Activated CD4-positive, alpha-beta T cell treated with anti-CD3 and anti-CD28 coated beads, Interleukin-2, amount 10 ng/mL, durations not matched to agents 24 days and 14 days (primary cell): ENCODE data around the gene MTMR1. TPM values are rescaled to one million over a fixed set of nuclear protein-coding genes. Genes with fewer than 3 reads are reported as not detected.

Source experiments
- DNase-seq: peaks from one replicate; pipeline ENCODE4 v3.0.0; 2022
- H3K27ac Mint-ChIP-seq: one replicate; pipeline ENCODE4 v1.8.0; 2022; ENCODE audit warnings: mild to moderate bottlenecking, mixed read lengths
- H3K27me3 Mint-ChIP-seq: one replicate; pipeline ENCODE4 v1.8.0; 2022; ENCODE audit warnings: mixed read lengths
- H3K36me3 Mint-ChIP-seq: one replicate; pipeline ENCODE4 v1.8.0; 2022; ENCODE audit warnings: low read depth, mild to moderate bottlenecking, mixed read lengths
- H3K4me1 Mint-ChIP-seq: one replicate; pipeline ENCODE4 v1.8.0; 2021; ENCODE audit warnings: mixed read lengths
- H3K4me3 Mint-ChIP-seq: one replicate; pipeline ENCODE4 v1.8.0; 2022; ENCODE audit warnings: mild to moderate bottlenecking, moderate library complexity, mixed read lengths
- H3K9me3 Mint-ChIP-seq: one replicate; pipeline ENCODE4 v1.8.0; 2021; ENCODE audit warnings: mixed read lengths
- intact Hi-C: fragments of 100-400 bp; cut with micrococcal nuclease; formaldehyde crosslinking; loops from one replicate; pipeline ENCODE4 v1.15.1; 2023
- total RNA-seq: library from RNA; stranded (reverse); gene quantifications from 2 replicates; pipeline ENCODE4 v1.2.3, GENCODE V29; 2022

Gene MTMR1
- 30.6 and 34.5 TPM in 2 replicates for total RNA-seq

- peak; percentile 82 for DNase-seq
- peak within 1 kb of the TSS; percentile 89 for H3K4me3 Mint-ChIP-seq
- intact Hi-C loops, result loop anchor here (2.0 kb wide), 1 partner anchor 326 kb away; no protein-coding TSS in a partner anchor
- H3K27ac Mint-ChIP-seq, result peak within 1 kb of the TSS; percentile 97
- H3K27me3 Mint-ChIP-seq, result no peaks in the 10 kb centered on the region
- H3K4me1 Mint-ChIP-seq, result peaks cover 62% of the 10 kb centered on the region
- H3K9me3 Mint-ChIP-seq, result peaks cover 6% of the 10 kb centered on the region
- peaks cover 15% of the 10 kb centered on the region for H3K36me3 Mint-ChIP-seq
Observed at GRCh38 chrX:150692831-150693724, at the start of gene MTMR1. MTMR1 (plus strand) TSS chrX:150693396; CDS start chrX:150693531, 135 bp downstream.

GRCh38 chrX:150643958-150644357 lies 49.2 kb upstream of the MTMR1 start:
- no peaks in the 10 kb centered on the region for H3K27me3 Mint-ChIP-seq
- intact Hi-C loops, result no loop called here

GRCh38 chrX:150644422-150644821 lies 48.8 kb upstream of the MTMR1 start:
- H3K9me3 Mint-ChIP-seq, result no peaks in the 10 kb centered on the region
- intact Hi-C loops, result no loop called here
- no peak for DNase-seq
- no peak overlapping the region for H3K27ac Mint-ChIP-seq
- no peaks in the 10 kb centered on the region for H3K27me3 Mint-ChIP-seq
- no peak overlapping the region for H3K4me3 Mint-ChIP-seq
- peaks cover 2% of the 10 kb centered on the region for H3K4me1 Mint-ChIP-seq
- peaks cover 23% of the 10 kb centered on the region for H3K36me3 Mint-ChIP-seq

More at GRCh38 chrX:150643958-150644357, 49.2 kb upstream of the MTMR1 start:
- DNase-seq, result no peak
- H3K4me3 Mint-ChIP-seq, result no peak overlapping the region
- no peaks in the 10 kb centered on the region for H3K4me1 Mint-ChIP-seq
- H3K27ac Mint-ChIP-seq, result no peak overlapping the region
- no peaks in the 10 kb centered on the region for H3K9me3 Mint-ChIP-seq
- H3K36me3 Mint-ChIP-seq, result peaks cover 19% of the 10 kb centered on the region

GRCh38 chrX:150647331-150647730 lies 45.9 kb upstream of the MTMR1 start:
- intact Hi-C loops, result no loop called here
- peaks cover 35% of the 10 kb centered on the region for H3K36me3 Mint-ChIP-seq
- no peaks in the 10 kb centered on the region for H3K27me3 Mint-ChIP-seq
- no peak for DNase-seq
- H3K4me1 Mint-ChIP-seq, result peaks cover 6% of the 10 kb centered on the region
- no peak overlapping the region for H3K4me3 Mint-ChIP-seq
- no peaks in the 10 kb centered on the region for H3K9me3 Mint-ChIP-seq
- H3K27ac Mint-ChIP-seq, result no peak overlapping the region

- Mint-ChIP-seq H3K4me1 (peaks cover 6% of the 10 kb centered on the region), H3K4me3 (no peak overlapping the region), H3K27me3 (no peaks in the 10 kb centered on the region), H3K9me3 (no peaks in the 10 kb centered on the region), H3K27ac (no peak overlapping the region), H3K36me3 (peaks cover 42% of the 10 kb centered on the region)
- intact Hi-C loops, result no loop called here
- DNase-seq, result no peak
Observed at GRCh38 chrX:150648296-150648940, 44.8 kb upstream of the MTMR1 start.

- H3K9me3 Mint-ChIP-seq, result no peaks in the 10 kb centered on the region
- peak overlapping the region; percentile 62 for H3K27ac Mint-ChIP-seq
- H3K27me3 Mint-ChIP-seq, result no peaks in the 10 kb centered on the region
- no peak overlapping the region for H3K4me3 Mint-ChIP-seq
- H3K4me1 Mint-ChIP-seq, result peaks cover 6% of the 10 kb centered on the region
- intact Hi-C loops, result no loop called here
- no peak for DNase-seq
- H3K36me3 Mint-ChIP-seq, result peaks cover 42% of the 10 kb centered on the region
Observed at GRCh38 chrX:150649096-150649870, 43.9 kb upstream of the MTMR1 start.

GRCh38 chrX:150651906-150652305 lies 41.3 kb upstream of the MTMR1 start:
- DNase-seq, result no peak
- Mint-ChIP-seq H3K27me3 (no peaks in the 10 kb centered on the region), H3K36me3 (peaks cover 41% of the 10 kb centered on the region)

GRCh38 chrX:150655788-150656187 lies 37.4 kb upstream of the MTMR1 start:
- Mint-ChIP-seq H3K27me3 (no peaks in the 10 kb centered on the region), H3K4me1 (peaks cover 3% of the 10 kb centered on the region), H3K4me3 (no peak overlapping the region), H3K27ac (no peak overlapping the region), H3K9me3 (no peaks in the 10 kb centered on the region), H3K36me3 (peaks cover 36% of the 10 kb centered on the region)
- DNase-seq, result no peak
- intact Hi-C loops, result no loop called here

More at GRCh38 chrX:150651906-150652305, 41.3 kb upstream of the MTMR1 start:
- H3K4me3 Mint-ChIP-seq, result no peak overlapping the region
- peaks cover 6% of the 10 kb centered on the region for H3K4me1 Mint-ChIP-seq
- peak overlapping the region; percentile 27 for H3K27ac Mint-ChIP-seq
- intact Hi-C loops, result no loop called here
- no peaks in the 10 kb centered on the region for H3K9me3 Mint-ChIP-seq

- no peak for DNase-seq
- H3K9me3 Mint-ChIP-seq, result no peaks in the 10 kb centered on the region
- H3K36me3 Mint-ChIP-seq, result peaks cover 39% of the 10 kb centered on the region
- intact Hi-C loops, result no loop called here
- H3K27ac Mint-ChIP-seq, result no peak overlapping the region
- no peaks in the 10 kb centered on the region for H3K27me3 Mint-ChIP-seq
- H3K4me3 Mint-ChIP-seq, result no peak overlapping the region
- no peaks in the 10 kb centered on the region for H3K4me1 Mint-ChIP-seq
Observed at GRCh38 chrX:150663073-150663472, 30.1 kb upstream of the MTMR1 start.

- Mint-ChIP-seq H3K4me3 (no peak overlapping the region), H3K9me3 (no peaks in the 10 kb centered on the region), H3K27me3 (no peaks in the 10 kb centered on the region), H3K36me3 (peaks cover 37% of the 10 kb centered on the region), H3K4me1 (no peaks in the 10 kb centered on the region), H3K27ac (no peak overlapping the region)
- intact Hi-C loops, result no loop called here
- DNase-seq, result no peak
Observed at GRCh38 chrX:150664290-150664689, 28.9 kb upstream of the MTMR1 start.

GRCh38 chrX:150676221-150676620 lies 17.0 kb upstream of the MTMR1 start:
- DNase-seq, result no peak
- Mint-ChIP-seq H3K4me1 (no peaks in the 10 kb centered on the region), H3K9me3 (no peaks in the 10 kb centered on the region), H3K27me3 (no peaks in the 10 kb centered on the region), H3K4me3 (no peak overlapping the region), H3K36me3 (peaks cover 3% of the 10 kb centered on the region), H3K27ac (no peak overlapping the region)
- intact Hi-C loops, result no loop called here

- Mint-ChIP-seq H3K27ac (no peak overlapping the region), H3K4me3 (no peak overlapping the region), H3K4me1 (peaks cover 4% of the 10 kb centered on the region), H3K36me3 (no peaks in the 10 kb centered on the region), H3K9me3 (no peaks in the 10 kb centered on the region), H3K27me3 (no peaks in the 10 kb centered on the region)
- peak; percentile 69 for DNase-seq
- intact Hi-C loops, result loop anchor here (5.0 kb wide), 1 partner anchor 719 kb away; no protein-coding TSS in a partner anchor
Observed at GRCh38 chrX:150680974-150681373, 12.2 kb upstream of the MTMR1 start.

GRCh38 chrX:150683112-150683511 lies 10.1 kb upstream of the MTMR1 start:
- Mint-ChIP-seq H3K9me3 (peaks cover under 1% of the 10 kb centered on the region), H3K4me1 (peaks cover 4% of the 10 kb centered on the region), H3K27ac (no peak overlapping the region), H3K27me3 (no peaks in the 10 kb centered on the region), H3K36me3 (no peaks in the 10 kb centered on the region), H3K4me3 (no peak overlapping the region)
- intact Hi-C loops, result loop anchor here (1.0 to 5.0 kb wide), 3 partner anchors 14 to 721 kb away; no protein-coding TSS in a partner anchor
- DNase-seq, result no peak
